SH-SY5Y (cell line): ENCODE data around the gene ACKR1.

ENCODE experiments used
- GATA2 ChIP-seq: IDR thresholded peaks from 2 replicates; pipeline ENCODE4 v1.6.1; 2011; ENCODE audit warnings: mild to moderate bottlenecking, low read depth, low read length
- GATA3 ChIP-seq: IDR thresholded peaks from 2 replicates; pipeline ENCODE4 v1.6.1; 2011; ENCODE audit warnings: low read depth, mild to moderate bottlenecking, low read length, moderate library complexity

Gene ACKR1

DNA sequence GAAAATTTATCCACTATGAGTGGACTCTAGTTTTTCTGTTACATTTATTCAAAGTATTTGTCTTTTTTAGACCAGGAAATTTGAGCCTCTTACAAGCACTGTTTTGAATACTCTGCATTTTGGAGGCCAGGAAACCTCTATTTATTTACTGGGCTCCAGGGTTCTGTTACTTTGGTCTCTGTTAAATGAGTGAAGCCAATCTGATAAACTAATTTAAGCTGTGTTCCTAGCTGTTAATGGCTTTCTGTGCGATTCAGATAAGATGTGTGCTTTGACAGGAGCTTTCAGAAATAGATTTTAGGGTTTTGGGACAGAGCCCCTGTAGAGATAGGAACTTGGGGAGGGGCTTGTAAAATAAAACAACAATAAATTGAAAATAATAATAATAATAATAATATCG, 23.9 kb downstream of the ACKR1 start:
- peak; percentile 94 for TF ChIP-seq GATA3
- TF ChIP-seq GATA2 = peak; percentile 89

DNA sequence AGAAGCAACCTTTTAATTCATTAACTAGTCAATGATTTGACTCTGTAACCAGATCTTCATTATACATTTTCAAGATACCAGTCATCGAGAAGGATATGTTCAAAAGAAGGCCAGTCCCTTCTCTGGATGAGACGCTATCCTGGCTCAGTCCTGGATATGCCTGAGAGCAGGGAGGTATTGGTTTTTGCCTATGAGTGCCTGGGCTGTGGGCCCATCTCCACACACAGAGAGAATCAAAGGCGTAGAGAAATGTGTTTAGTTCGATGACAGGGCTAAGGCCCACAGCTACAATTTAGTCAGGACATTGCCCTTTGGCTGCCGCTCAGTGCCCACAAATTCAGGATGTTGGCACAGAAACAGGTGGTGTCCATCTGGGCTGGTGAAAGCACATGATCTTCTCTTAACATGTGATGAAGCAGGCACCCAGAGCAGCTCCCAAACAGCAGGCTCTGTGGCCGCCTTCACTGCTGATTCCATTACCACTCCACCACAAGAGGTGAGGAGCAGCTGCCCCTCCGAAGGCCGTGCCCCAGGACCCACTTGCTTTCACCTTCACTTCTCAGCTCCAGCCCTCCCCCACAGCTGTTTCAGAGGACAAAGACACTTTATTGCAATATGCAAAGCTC, 24.7 kb downstream of the ACKR1 start:
- TF ChIP-seq GATA2 (no peak), GATA3 (no peak)

DNA sequence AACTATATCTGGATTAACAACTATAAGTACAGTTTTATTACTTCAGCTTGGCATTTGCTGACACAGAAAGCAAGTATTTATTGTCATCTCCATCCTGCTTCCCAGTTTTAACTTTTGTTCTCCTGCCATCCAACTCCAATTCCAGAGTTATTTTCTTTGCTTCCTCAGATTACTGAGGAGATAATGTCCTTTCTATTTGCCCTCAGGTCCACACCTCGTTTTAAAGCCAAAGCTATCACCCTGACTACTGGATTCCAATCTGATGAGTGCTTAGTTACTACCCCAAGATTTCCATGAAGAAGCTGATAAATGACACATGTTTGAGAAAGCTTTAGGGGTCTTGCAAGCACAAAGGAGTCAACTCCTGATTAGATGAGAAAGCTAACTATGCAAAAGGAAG, 25.2 kb downstream of the ACKR1 start:
- TF ChIP-seq GATA2 = peak; percentile 13; the same call in 1 of the 2 replicates
- TF ChIP-seq GATA3 = no peak

DNA sequence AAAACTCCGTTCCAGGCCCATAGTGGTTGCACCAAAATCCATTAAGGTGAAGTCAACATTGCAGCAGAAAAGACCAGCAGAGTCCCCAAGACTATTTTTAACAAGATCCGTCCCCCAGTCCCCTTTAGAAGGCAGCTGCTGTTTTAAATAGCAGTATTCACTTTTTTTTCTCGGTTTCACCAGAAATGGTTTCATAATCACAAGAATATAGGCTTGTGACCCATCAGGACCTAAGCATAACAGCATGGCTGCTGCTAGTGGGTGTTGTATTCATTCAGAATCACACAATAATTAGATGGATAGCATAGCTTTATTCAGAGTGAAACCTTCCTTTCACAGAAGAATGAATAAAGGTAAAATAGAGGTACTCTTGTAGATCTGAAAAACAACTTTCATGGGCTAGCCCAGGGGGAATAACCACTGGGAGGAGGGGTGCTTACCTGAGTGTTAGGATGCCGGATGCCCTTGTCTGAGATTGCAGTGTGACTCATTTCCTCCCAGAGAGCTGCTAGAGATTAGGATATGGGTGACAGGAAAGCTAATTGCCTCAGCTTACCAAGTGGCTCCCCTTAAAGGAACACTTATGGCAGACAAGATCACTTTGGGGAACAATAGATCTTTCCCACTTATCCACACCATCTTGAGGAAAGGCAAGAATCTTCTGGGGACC, 35.0 kb downstream of the ACKR1 start:
- TF ChIP-seq GATA3 = no peak
- no peak for TF ChIP-seq GATA2

- no peak for TF ChIP-seq GATA2
- TF ChIP-seq GATA3 = no peak
These were observed 42.6 kb downstream of the ACKR1 start for GRCh38 chr1:159247266-159247665.

GRCh38 chr1:159248311-159248710, 43.6 kb downstream of the ACKR1 start:
- no peak for TF ChIP-seq GATA2
- TF ChIP-seq GATA3 = no peak

- TF ChIP-seq GATA2 (no peak), GATA3 (no peak)
These were observed 46.1 kb downstream of the ACKR1 start for GRCh38 chr1:159250638-159251216.
